Testis (tissue), 2 donors: Measurements from ENCODE around the gene BEGAIN.

Source experiments
- CTCF ChIP-seq, 3 experiments: fragments of 450-650 bp in 2 of 3; fragments of 200-600 bp in 1 of 3; sonication (generic) in 1 of 3; IDR thresholded peaks; one replicate each; pipeline ENCODE4 v1.5.1; 2016 to 2019; ENCODE audit warnings: antibody characterized with exemption in 3 of 3, mild to moderate bottlenecking in 2 of 3, moderate library complexity in 1 of 3
- POLR2A ChIP-seq: fragments of 450-650 bp; IDR thresholded peaks from one replicate; pipeline ENCODE4 v1.6.1; 2017; ENCODE audit warnings: antibody characterized with exemption, mild to moderate bottlenecking, moderate library complexity

GRCh38 chr14:100557658-100558057 lies 29.6 kb downstream of the BEGAIN start:
- TF ChIP-seq POLR2A (no peak), CTCF (IDR thresholded peaks at IDR 0.05) (no peak)
